ENCODE data around the gene ATP13A3.

ATP13A3 gene

GRCh38 chr3:194390835-194391234 lies 96.0 kb downstream of the ATP13A3 start:
- DNase-seq, result no peak

DNA sequence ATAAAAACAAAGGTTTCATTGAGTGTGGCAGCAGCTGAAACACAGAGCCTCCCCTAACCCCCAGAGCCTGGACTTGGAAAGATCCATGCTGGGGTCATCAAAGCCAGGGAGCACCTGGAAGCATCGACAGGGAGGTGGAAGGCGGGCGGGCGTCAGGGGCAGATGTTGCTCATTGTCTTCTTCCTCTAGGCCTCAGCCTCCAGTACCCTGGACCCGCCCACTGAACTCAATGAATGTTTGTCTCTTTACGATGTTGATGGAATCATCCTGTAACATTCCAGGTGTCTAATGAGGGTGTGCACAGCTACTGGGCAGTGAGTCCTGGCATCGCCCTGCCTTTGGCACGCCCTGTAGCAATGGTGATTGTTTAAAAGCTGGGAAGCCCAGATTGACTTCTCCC lies 97.5 kb downstream of the ATP13A3 start:
- DNase-seq, result no peak

GRCh38 chr3:194387926-194388418 lies 98.8 kb downstream of the ATP13A3 start:
- DNase-seq, result no peak

DNA sequence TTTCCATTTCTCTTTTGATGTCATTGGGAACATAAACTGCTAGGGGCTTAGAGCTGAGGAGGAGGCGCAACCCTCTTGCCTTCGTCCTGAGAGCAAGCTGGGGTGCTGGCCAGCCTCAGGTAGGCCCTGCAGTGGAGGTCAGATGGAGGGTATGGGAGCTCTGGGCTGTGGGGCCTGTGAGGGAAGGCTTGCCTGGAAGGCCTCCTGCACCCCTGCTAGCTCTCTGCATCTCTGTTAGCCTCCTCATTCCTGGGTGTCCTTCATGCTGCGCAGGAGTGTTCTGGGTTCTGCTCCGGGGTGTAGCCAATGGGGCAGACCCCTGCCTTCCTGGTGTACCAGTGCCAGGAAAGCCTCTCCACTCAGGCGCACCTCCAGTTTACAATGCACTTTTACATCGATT lies 99.5 kb downstream of the ATP13A3 start:
- DNase-seq, result no peak

DNA sequence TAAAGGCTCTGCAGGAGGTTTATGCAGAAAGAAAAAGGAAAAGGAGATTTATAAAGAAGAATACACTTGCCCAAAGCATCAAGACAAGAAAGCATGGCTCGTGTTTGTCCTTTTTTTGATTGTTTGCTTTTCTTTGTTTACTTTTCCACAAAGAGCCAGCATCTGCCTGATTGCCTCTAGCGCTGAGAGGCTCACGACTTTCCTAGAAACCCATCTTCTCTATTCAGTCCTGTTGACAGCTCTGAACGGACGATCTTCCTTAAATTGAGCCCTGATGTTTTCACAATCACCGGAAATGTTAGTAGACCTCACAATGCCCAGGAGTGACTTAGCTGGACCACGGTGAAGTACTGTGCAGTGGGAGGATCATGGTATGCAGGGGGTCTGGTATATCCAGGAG lies 100.2 kb downstream of the ATP13A3 start:
- DNase-seq, result no peak

DNA sequence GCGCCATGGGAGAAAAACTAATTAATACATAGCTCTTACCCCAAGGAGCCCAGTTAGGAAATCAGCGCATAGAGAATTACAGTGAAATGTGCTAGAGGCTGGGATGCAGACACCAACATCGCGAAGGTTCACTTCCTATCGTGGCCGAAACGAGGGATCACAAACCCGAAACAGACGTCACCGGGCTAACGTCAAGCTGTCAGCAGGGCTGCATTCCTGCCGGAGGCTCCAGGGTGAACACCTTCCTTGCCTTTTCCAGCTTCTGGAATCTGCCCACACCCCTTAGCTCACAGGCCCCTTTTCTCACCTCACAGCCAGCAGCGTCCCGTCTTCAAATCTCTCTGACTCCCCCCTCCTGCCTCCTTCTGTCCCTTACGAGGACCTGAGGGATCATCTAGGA lies 100.7 kb downstream of the ATP13A3 start:
- no peak for DNase-seq

DNA sequence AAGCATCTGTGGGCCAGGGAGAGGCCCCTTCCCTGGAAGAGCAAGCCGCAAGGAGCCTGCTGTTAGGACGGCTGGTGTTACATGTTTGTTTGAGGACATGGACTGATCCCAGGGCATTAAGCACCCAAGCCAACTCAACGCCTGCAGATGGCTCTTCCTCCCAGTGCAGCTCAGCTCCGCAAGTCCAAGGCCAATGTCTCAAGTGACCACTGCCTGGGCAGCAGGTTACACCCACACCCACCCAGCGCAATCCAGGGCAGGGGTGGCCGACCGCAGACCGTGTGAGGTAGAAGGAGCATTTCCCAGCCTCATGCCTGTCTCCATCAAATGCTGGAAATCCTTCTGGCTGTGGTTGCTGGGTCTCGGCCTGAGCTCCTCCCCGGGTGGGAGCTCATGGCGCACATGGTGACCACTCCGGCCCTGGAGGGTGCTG lies 102.2 kb downstream of the ATP13A3 start:
- DNase-seq, result no peak

GRCh38 chr3:194384156-194384555 lies 102.6 kb downstream of the ATP13A3 start:
- no peak for DNase-seq

DNA sequence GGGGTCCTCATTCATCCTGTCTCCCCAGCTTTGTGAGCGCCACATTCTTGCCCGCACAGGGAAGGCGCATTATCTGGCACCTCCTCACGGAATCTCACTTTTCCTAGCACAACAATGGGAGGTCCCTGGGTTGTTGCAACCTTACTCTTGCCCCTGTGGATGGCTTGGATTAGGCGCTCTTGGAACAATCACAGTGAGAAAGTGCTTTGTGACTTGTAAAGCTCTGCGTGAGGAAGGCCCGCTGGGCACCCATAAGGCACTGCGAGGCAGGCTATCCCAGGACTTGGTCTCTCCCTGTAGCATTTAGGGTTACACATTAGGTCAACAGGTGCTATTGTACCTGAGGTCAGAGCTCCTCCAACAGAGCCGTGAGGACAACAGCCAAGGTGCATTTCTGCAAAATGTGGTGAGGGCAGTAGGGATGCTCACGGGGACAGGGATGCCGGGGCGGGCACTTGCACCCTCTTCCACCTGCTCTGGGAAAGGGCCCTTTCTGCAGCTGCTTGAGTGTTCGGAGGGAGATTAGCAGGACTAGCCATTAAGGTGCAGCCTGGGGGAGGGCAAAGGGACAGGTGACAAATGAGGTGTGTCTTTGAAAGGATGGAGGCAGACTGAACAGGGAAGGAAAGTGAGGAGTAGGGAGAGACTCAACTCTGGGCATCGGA lies 103.4 kb downstream of the ATP13A3 start:
- DNase-seq, result no peak

DNA sequence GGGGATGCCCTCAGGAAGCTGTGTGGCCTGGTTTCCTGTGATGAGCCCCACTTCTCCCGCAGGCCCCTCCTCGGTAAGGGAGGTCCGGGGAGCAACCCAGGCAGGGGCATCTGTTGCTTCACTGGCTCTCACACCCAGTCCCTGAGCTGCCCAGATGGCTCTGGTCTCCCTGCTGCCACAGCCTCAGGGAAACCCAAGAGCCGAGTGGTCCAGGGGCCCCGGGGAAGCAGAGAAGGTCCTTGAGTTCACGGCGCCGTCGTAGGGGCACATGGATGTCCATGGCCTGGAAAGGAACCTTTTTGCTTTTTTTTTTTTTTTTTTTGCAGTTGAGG lies 103.9 kb downstream of the ATP13A3 start:
- DNase-seq, result no peak

DNA sequence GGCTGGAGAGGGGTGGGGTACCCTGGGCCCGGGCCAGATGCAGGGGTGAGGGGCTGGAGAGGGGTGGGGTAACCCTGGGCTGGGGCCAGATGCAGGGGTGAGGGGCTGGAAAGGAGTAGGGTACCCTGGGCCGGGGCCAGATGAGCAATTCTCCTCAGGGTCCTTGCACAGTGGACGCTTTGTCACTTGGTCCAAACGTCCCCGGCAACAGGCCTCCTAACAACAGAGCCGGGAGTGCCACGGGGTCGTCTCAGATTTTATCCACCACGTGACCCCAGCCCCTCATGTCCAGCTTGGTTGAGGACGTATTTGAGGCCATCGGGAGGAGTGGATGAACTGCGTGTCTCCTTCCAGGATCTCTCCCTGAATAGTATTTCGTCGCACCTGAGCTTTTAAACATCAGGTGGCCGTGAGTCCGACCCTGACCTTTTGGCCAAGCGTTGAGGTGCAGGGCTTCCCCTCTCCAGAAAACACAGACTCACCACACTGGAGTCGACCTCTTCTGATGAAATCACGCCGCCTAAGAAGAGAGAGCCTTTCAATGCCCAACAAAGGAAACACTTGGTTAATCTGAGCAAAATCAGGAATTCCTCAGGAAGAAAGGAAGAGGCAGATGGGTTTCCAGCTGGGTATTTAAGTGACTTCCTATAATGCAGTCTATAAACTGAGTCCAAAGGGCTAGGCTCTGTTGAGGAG lies 104.5 kb downstream of the ATP13A3 start:
- DNase-seq, result no peak

GRCh38 chr3:194381460-194381875 lies 105.3 kb downstream of the ATP13A3 start:
- DNase-seq, result no peak

- no peak for DNase-seq
Measured at GRCh38 chr3:194380326-194380725, 106.5 kb downstream of the ATP13A3 start.

GRCh38 chr3:194379651-194380050 lies 107.2 kb downstream of the ATP13A3 start:
- DNase-seq, result no peak

DNA sequence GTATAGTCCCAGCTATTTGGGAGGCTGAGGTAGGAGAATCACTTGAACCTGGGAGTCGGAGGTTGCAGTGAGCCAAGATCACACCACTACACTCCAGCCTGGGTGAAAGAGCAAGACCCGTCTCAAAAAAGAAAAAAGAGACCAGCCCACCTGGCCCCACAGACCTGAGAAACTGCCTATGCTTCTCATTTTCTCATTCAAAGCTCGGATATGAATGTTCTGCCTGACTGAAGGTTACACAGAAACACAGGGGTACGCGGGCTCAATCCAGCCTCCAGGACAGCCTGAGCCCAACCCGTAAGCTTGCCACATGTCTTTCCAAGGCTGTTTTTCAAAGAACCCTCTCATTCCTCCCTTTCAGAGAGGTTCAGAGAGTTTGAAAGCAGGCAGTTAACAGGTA lies 107.6 kb downstream of the ATP13A3 start:
- no peak for DNase-seq

- no peak for DNase-seq
Measured at GRCh38 chr3:194377708-194378107, 109.1 kb downstream of the ATP13A3 start.

GRCh38 chr3:194376241-194376560 lies 110.6 kb downstream of the ATP13A3 start:
- no peak for DNase-seq

DNA sequence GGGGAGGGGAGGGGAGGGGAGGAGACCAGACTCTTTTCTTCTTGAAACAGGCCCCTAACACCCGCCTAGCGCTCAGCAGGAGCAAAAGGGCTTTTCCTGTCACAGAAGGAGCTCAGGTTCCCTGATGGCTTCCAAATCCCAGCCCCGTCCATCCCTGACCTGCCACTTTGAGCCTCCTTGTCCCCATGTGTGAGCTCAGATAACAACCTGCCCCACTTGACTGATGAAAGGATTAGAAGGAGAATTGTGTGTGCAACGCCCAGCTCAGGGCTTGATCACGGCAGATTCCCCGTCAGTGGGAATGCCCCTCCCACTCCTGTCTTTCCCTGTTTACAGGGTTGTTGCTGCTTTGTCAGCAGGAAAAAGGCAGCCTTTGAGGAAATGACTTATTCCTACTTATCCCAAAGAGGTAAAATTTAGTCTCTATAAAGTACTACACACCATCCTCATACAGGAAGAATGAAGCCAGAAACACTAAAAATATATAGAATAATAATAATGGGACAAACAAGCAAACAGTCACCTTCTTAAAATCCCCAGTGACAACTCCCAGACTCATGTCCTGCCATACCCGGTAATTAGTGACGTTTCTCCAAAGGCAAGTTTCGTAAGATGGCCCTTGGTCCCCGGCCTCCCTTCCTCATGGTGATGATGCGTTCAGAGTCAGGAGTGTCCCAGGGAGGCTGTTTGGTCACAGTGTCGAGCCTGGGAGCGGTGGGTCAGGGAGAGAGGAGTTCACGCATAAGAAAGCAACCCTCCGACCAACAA lies 111.1 kb downstream of the ATP13A3 start:
- no peak for DNase-seq

DNA sequence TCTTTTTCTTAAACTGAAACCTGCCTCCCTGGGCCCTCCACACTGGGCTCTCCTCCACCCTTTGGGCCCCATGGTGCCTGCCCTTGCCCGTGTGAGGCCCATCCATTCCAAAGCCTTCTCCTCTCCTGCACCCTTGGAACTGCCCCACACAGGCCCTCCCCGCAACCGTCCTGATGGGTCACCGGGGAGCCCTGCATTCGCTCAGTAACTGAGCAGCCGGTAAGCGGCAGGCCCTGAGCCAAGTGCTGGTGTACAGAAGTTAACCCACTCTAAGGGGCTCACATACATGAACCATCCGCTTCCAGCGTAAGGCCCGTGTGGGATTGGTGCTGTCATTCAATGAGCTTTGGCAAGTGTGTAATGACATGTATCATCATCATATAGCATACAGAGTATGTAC lies 111.9 kb downstream of the ATP13A3 start:
- no peak for DNase-seq

DNA sequence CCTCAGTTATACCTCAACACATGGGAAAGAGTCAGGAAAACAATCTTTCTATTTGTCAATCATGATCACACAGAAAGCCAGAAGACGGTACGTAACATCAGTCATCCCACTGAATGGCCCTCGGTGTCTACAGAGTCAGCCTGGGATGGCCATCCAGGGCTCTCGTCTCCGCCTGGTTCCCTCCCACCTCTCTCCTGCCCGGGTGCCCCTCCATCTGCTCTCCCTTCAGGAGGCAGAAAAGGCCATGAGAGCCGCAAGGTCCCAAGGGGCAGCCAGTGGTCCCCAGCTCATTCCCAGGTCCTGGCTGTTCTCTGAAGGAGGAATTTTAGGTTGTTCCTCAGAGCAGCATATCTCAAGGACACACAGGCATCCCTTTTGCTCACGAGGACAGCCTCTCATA lies 112.9 kb downstream of the ATP13A3 start:
- DNase-seq, result no peak

DNA sequence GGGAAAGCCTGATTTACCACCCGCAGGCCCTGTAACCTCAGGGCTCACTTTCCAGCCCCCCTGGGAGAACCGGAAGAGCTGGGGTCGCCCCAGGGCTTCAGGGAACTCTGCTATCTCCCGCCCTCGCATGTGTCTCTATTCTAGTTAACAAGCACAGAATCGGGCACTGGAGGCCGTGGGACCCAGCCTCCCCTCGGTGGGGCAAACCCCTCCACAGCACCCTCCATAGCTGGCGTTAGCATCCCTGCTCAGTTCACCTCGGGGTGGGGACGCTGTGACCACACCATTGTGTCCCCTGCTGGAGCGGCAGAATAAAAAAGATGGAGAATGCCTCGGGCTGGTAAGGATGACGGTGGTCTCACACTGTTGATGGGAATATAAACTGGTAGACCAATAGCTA lies 113.8 kb downstream of the ATP13A3 start:
- DNase-seq, result no peak

DNA sequence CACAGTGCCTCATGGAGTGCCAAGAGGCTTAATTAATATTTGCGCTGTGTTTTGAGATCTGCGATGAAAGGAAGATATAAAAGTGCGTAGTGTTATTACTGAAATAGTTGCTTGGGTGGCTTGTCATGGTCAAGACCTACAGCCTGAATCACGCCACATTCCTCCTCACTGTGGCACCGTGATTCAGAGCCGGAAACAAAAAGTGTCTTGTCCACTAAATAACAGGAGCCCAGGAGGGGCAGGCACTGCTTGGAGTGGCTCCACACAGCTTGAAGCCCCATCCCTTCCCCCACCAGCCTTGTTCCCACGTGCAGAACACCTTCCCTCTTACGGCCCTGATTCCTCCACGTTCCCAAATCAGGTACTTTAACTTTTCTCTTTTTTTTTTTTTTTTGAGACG lies 116.0 kb downstream of the ATP13A3 start:
- DNase-seq, result no peak

GRCh38 chr3:194369522-194370279 lies 117.1 kb downstream of the ATP13A3 start, which contains the start of gene LRRC15:
Gene LRRC15, minus strand, starts transcription at chr3:194369743. Its CDS starts 8,700 bp downstream, at chr3:194361043.
- DNase-seq, result no peak
